ENCODE results near the gene PMP22.
A peak's percentile ranks its signal among the peaks of the same experiment; 100 is the strongest.

PMP22 gene

DNA sequence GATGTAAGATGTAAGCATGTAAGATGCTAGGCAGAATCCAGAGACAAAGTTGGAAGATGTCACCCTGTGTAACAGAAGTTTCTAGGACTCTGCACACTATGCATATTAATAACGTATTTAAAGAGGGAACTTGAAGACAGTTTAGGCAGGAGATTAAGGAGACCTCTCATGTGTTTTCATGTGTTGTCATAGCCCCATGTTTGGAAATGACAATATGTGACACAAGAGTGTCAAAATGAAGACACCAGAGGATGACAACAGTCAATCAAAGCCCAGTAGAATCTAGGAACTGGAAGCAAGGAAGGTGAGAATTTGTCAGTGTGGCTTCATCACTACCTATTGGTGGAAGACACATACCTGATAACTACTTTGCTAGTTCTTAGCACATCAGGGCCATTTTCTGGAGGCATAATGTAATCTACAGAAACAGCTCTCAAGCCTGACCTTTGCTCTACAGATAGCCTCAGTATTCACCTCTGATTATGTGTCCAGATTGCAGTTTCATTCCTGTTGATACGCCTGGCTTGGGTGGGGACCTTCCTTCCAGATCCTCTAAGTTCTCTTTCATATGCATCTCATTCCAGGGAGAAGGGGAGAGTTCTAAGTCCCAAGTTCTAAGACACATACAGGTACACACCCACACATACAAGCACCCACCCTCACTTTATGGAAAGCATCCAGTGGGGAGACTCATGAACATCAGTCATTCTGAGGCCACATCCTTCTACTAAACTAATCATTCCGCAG is 26.3 kb downstream of the PMP22 start:
- no peak for DNase-seq (ENCODE audit: low read depth)
- no peak overlapping the region for H3K4me3 ChIP-seq (ENCODE audit: control insufficient read depth, low read depth, low read length)
- TF ChIP-seq, protein P1, sequence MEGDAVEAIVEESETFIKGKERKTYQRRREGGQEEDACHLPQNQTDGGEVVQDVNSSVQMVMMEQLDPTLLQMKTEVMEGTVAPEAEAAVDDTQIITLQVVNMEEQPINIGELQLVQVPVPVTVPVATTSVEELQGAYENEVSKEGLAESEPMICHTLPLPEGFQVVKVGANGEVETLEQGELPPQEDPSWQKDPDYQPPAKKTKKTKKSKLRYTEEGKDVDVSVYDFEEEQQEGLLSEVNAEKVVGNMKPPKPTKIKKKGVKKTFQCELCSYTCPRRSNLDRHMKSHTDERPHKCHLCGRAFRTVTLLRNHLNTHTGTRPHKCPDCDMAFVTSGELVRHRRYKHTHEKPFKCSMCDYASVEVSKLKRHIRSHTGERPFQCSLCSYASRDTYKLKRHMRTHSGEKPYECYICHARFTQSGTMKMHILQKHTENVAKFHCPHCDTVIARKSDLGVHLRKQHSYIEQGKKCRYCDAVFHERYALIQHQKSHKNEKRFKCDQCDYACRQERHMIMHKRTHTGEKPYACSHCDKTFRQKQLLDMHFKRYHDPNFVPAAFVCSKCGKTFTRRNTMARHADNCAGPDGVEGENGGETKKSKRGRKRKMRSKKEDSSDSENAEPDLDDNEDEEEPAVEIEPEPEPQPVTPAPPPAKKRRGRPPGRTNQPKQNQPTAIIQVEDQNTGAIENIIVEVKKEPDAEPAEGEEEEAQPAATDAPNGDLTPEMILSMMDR (IDR thresholded peaks at IDR 0.05; ENCODE audit: control insufficient read depth, insufficient read depth, low read depth, low read length, missing control alignments) = no peak

DNA sequence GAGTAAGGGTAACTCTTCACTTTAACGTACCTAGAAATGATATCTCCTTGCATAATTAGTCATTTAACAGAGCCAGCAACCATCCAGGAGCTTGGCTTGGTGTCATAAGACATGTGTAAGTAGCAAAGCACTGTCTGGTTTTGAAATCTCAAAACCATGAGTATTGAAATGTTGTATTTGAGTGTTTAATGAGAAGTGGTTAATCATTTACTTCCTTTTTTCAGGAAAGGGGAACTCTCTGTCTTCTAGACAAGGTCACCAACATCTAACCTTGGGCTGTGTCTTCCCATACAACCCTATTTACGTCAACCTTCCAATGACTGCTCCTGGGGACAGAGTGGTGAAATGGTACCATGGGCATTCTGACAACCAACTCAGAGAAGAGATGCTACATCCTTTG is 27.1 kb downstream of the PMP22 start:
- no peak for DNase-seq (ENCODE audit: low read depth)
- no peak overlapping the region for H3K4me3 ChIP-seq (ENCODE audit: control insufficient read depth, low read depth, low read length)
- TF ChIP-seq, protein P1 (IDR thresholded peaks at IDR 0.05; ENCODE audit: control insufficient read depth, insufficient read depth, low read depth, low read length, missing control alignments) = no peak

DNA sequence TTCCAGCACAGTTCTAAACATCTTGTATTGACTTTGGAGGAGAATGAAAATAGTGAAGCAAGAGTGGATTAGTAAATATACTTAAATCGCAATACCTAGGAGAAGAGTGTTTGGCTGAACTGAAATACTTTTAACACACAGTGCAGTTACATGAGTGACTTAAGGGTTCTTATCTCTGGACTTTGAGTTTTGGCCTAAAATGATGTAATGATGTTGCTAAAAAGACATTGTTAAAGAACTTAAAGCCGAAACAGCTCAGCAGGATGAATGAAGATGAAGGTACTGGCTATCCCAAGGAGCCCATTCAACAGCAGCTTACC is 28.1 kb downstream of the PMP22 start:
- TF ChIP-seq, protein P1 (IDR thresholded peaks at IDR 0.05; ENCODE audit: control insufficient read depth, insufficient read depth, low read depth, low read length, missing control alignments) = no peak
- no peak overlapping the region for H3K4me3 ChIP-seq (ENCODE audit: control insufficient read depth, low read depth, low read length)
- DNase-seq (ENCODE audit: low read depth) = no peak

DNA sequence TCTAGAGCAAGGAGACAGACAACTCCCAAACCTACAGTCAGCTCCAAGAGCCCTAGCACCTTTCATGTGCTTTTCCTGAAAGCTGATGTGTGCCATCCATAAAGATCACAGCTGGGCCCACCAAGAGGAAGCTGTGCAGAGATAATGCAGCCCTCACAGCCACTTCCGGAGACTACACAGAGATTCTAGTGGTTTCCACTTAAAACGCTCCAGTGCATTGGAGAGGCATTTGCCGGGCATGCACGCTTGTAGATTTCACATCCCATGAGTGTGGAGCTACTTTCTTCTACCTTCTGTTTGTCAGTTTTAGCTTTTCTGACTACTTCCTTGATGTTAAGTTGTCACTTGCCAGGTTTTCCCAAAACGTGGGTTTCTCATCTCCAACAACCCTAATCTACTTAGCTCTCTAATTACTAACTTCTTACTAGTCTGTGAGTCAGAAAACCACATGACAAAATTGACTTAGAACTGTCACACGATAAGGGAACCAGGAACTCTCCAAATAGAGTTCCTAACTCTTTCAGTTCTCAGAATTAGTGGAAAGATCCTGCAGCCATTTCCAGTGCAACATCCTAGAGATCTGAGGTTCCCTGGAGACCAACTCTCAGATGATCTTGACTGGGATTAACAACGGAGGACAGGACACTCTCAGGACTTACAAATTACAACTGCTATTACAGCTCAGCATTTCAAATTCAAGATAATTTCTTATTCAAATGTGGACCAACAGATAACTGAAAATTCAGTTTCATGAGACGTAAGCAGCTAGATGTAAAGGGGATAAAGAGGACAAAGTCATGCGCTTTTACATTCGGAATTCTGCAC is 28.6 kb downstream of the PMP22 start:
- H3K4me3 ChIP-seq (ENCODE audit: control insufficient read depth, low read depth, low read length) = no peak overlapping the region
- TF ChIP-seq, protein P1 (IDR thresholded peaks at IDR 0.05; ENCODE audit: control insufficient read depth, insufficient read depth, low read depth, low read length, missing control alignments) = no peak
- no peak for DNase-seq (ENCODE audit: low read depth)

DNA sequence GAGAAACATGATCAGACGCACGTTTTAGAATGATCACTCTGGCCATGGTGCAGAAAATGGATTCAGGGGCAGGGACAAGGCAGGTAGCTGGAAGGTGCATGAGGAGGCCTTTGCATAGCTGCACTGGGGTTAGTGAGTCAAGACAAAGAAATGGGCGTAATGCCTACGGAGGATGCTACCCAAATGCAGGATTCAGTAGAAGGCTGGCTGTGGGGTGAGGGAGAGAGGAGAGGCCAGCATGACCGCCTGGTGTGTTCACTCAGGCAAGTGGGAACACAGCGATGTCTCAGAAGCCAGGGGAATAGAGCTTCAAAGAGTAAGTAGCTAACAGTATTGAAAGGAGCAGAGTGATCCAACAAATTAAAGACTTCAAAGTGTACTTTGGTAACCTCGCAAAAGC is 31.2 kb downstream of the PMP22 start:
- no peak overlapping the region for H3K4me3 ChIP-seq (ENCODE audit: control insufficient read depth, low read depth, low read length)
- DNase-seq (ENCODE audit: low read depth) = no peak
- TF ChIP-seq, protein P1 (IDR thresholded peaks at IDR 0.05; ENCODE audit: control insufficient read depth, insufficient read depth, low read depth, low read length, missing control alignments) = no peak

DNA sequence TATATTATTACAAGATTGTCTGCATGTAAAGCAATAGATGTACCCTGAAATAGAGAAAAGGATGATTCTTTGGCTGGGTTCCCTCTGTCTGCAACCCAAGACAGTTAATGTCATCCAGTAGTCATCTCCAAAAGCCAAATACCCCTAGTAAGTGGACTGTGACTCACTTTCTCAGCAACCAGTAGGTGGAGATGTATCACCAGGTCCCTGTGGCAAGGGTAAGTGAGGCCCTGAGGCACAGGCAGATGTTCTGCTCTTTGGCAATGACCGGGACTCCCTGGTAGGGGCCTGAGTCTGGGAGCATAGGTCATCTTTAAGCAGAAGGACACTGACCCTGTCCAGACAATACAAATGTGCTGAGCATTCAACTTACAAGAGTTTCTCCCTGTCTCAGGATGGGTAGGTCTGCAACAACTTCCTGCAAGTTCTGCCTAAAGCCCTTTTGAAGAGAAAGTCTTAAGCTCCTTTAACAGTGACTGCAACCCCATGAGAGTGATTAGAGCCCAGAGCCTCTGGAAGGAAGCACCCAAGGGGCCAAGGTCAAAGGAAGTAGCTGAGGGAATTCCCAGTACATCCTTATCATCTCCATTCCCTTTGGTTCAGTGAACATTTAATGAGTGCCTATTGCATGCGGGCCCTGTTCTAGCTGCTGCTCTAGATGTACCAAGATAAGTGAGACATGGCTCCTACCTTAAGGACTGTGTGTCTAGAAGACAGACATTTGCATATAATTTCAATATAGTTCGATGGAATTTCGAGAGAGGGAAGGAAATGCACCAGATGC is 31.9 kb downstream of the PMP22 start:
- H3K4me3 ChIP-seq (ENCODE audit: control insufficient read depth, low read depth, low read length) = no peak overlapping the region
- no peak for DNase-seq (ENCODE audit: low read depth)
- TF ChIP-seq, protein P1 (IDR thresholded peaks at IDR 0.05; ENCODE audit: control insufficient read depth, insufficient read depth, low read depth, low read length, missing control alignments) = peak; percentile 67

All from AG09309 (cell line).